ENCODE data around the gene IL5RA. TPM values are rescaled to one million over a fixed set of nuclear protein-coding genes. Genes with fewer than 3 reads are reported as not detected.

The IL5RA gene
- polyA plus RNA-seq, 1 of the 3 experiments (the other 2 are of a cell fraction): not detected

- DNase-seq: no peak
- Histone ChIP-seq H3K27ac (ENCODE audit: low read depth in 2 of 2, low read length in 1 of 2) (no peak overlapping the region), H3K4me2 (no peak overlapping the region), H3K79me2 (ENCODE audit: insufficient read depth) (no peaks in the 10 kb centered on the region), H4K20me1 (ENCODE audit: insufficient read depth) (no peaks in the 10 kb centered on the region), H3K27me3 (ENCODE audit: insufficient read depth) (no peaks in the 10 kb centered on the region), H3K36me3 (replicated peaks in 1 of 2; ENCODE audit: control insufficient read depth in 1 of 2, insufficient read depth in 2 of 2, low read length in 1 of 2) (no peaks in the 10 kb centered on the region), H2AFZ (ENCODE audit: low read depth) (no peak overlapping the region), H3K9me3 (no peaks in the 10 kb centered on the region), H3F3A (replicated peaks; ENCODE audit: insufficient read depth) (no peaks in the 10 kb centered on the region), H3K4me1 (ENCODE audit: control insufficient read depth in 1 of 2, insufficient read depth in 2 of 2, low read depth in 1 of 2, low read length in 1 of 2) (peaks cover 0 to 3% of the 10 kb centered on the region in 2 experiments; a peak in 1 of 4 replicates), H3K9ac (no peak overlapping the region), H3K4me3 (ENCODE audit: low read depth in 2 of 2, low read length in 1 of 2) (no peak overlapping the region), H3K9me2 (no peaks in the 10 kb centered on the region)
- POLR2A ChIA-PET: no interaction called here
- CTCF ChIA-PET: interaction anchor here (1.1 kb wide), 1 partner anchor 12 kb away, joined by 3 read pairs; no protein-coding TSS in a partner anchor
- TF ChIP-seq CTCF (IDR thresholded peaks at IDR 0.05): no peak
- no peak for TF ChIP-seq CHD2 (IDR thresholded peaks at IDR 0.05; ENCODE audit: low read length, partially characterized antibody)
- no peak for TF ChIP-seq ELF1 (IDR thresholded peaks at IDR 0.05)
- no peak for TF ChIP-seq FOXJ3 (CRISPR knock-in tag; IDR thresholded peaks at IDR 0.05)
- TF ChIP-seq TCF12 (IDR thresholded peaks at IDR 0.05): no peak
- no peak for TF ChIP-seq POLR2AphosphoS5 (IDR thresholded peaks at IDR 0.05; ENCODE audit: low read depth, low read length)
- no peak for TF ChIP-seq EP300 (IDR thresholded peaks at IDR 0.05; ENCODE audit: borderline replicate concordance in 1 of 2, low read depth in 1 of 2, low read length in 1 of 2)
- no peak for TF ChIP-seq GATA2 (CRISPR knock-in tag; IDR thresholded peaks at IDR 0.05)
- TF ChIP-seq NRF1 (IDR thresholded peaks at IDR 0.05; ENCODE audit: low read depth, low read length): no peak
- 28% methylated on average over 2 of the region's 3 CpGs for WGBS (ENCODE audit: low lambda C conversion rate)
Observed at GRCh38 chr3:3084890-3085289, 25.3 kb downstream of the IL5RA start.

- ChIA-PET POLR2A (no interaction called here), CTCF (no interaction called here)
- H3K9me2 ChIP-seq: no peaks in the 10 kb centered on the region
- H3K4me3 ChIP-seq (ENCODE audit: low read depth in 2 of 2, low read length in 1 of 2): no peak overlapping the region
- no peaks in the 10 kb centered on the region for H3K36me3 ChIP-seq (replicated peaks in 1 of 2; ENCODE audit: control insufficient read depth in 1 of 2, insufficient read depth in 2 of 2, low read length in 1 of 2)
- no peaks in the 10 kb centered on the region for H3F3A ChIP-seq (replicated peaks; ENCODE audit: insufficient read depth)
- no peak overlapping the region for H3K4me2 ChIP-seq
- no peaks in the 10 kb centered on the region for H4K20me1 ChIP-seq (ENCODE audit: insufficient read depth)
- TF ChIP-seq EZH2phosphoT487 (IDR thresholded peaks at IDR 0.05; ENCODE audit: borderline replicate concordance, low read depth) (no peak), JUND (IDR thresholded peaks at IDR 0.05) (no peak)
- TF ChIP-seq, protein P1, sequence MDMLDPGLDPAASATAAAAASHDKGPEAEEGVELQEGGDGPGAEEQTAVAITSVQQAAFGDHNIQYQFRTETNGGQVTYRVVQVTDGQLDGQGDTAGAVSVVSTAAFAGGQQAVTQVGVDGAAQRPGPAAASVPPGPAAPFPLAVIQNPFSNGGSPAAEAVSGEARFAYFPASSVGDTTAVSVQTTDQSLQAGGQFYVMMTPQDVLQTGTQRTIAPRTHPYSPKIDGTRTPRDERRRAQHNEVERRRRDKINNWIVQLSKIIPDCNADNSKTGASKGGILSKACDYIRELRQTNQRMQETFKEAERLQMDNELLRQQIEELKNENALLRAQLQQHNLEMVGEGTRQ (IDR thresholded peaks at IDR 0.05; ENCODE audit: borderline replicate concordance, low read depth, low read length): no peak
- DNase-seq: no peak
- H3K9me3 ChIP-seq: no peaks in the 10 kb centered on the region
- H3K9ac ChIP-seq: no peak overlapping the region
- H3K27me3 ChIP-seq (ENCODE audit: insufficient read depth): no peaks in the 10 kb centered on the region
- H2AFZ ChIP-seq (ENCODE audit: low read depth): no peak overlapping the region
- H3K27ac ChIP-seq (ENCODE audit: low read depth in 2 of 2, low read length in 1 of 2): no peak overlapping the region
- H3K79me2 ChIP-seq (ENCODE audit: insufficient read depth): no peaks in the 10 kb centered on the region
- H3K4me1 ChIP-seq (ENCODE audit: control insufficient read depth in 1 of 2, insufficient read depth in 2 of 2, low read depth in 1 of 2, low read length in 1 of 2): peaks cover 0 to 3% of the 10 kb centered on the region in 2 experiments; a peak in 1 of 4 replicates
- 4% methylated on average over 2 of the region's 2 CpGs for WGBS (ENCODE audit: low lambda C conversion rate)
Observed at GRCh38 chr3:3082234-3082924, 27.8 kb downstream of the IL5RA start.
